Neuronal stem cell (in vitro differentiated cells): Measurements from ENCODE around the gene RNASE3.
"Not testable (repeated sequence)": the region's sequence is repeated elsewhere in the genome, so short reads cannot be mapped to it uniquely, and the experiment has no call there.

Experiments used
- DNase-seq: peaks from one replicate; pipeline ENCODE4 v3.0.0-alpha.2; 2013; ENCODE audit warnings: low spot score
- H2AFZ ChIP-seq: one replicate; pipeline ENCODE4 v1.6.1; 2013; ENCODE audit warnings: mild to moderate bottlenecking, low read length, inconsistent platforms
- H2AK5ac ChIP-seq: 2 replicates; pipeline ENCODE4 v1.6.1; 2013; ENCODE audit warnings: low read depth, mild to moderate bottlenecking, inconsistent platforms, low read length, moderate library complexity, mixed read lengths
- H2BK120ac ChIP-seq: 2 replicates; pipeline ENCODE4 v1.6.1; 2013; ENCODE audit warnings: low read depth, mild to moderate bottlenecking, inconsistent platforms, low read length, moderate library complexity, mixed read lengths
- H2BK12ac ChIP-seq: one replicate; pipeline ENCODE4 v1.6.1; 2013; ENCODE audit warnings: low read length, inconsistent platforms
- H2BK15ac ChIP-seq: 2 replicates; pipeline ENCODE4 v1.6.1; 2013; ENCODE audit warnings: mild to moderate bottlenecking, low read length, inconsistent platforms, mixed read lengths
- H2BK5ac ChIP-seq: one replicate; pipeline ENCODE4 v1.6.1; 2013; ENCODE audit warnings: inconsistent platforms, mild to moderate bottlenecking, low read length, moderate library complexity
- H3K14ac ChIP-seq: one replicate; pipeline ENCODE4 v1.6.1; 2013; ENCODE audit warnings: low read length, inconsistent platforms
- H3K18ac ChIP-seq: 2 replicates; pipeline ENCODE4 v1.6.1; 2013; ENCODE audit warnings: low read length, inconsistent platforms
- H3K23ac ChIP-seq: 2 replicates; pipeline ENCODE4 v1.6.1; 2013; ENCODE audit warnings: low read depth, mild to moderate bottlenecking, mixed read lengths, low read length, inconsistent platforms; ENCODE audit not compliant: poor library complexity
- H3K27ac ChIP-seq: replicated peaks from 3 replicates; pipeline ENCODE4 v1.5.1; 2013; ENCODE audit warnings: low read length, inconsistent platforms
- H3K27me3 ChIP-seq, 3 experiments: 2 replicates each; pipeline ENCODE4 v1.6.1; 2013; ENCODE audit warnings: low read length in 3 of 3, mild to moderate bottlenecking in 2 of 3, inconsistent platforms in 1 of 3, low read depth in 1 of 3, mixed read lengths in 1 of 3, moderate library complexity in 1 of 3; ENCODE audit not compliant: control insufficient read depth in 3 of 3, insufficient read depth in 3 of 3
- H3K36me3 ChIP-seq, 2 donors: replicated peaks in 1 of 2; 2 replicates each; pipeline ENCODE4 v1.6.1; 2013; ENCODE audit warnings: low read length in 2 of 2; ENCODE audit not compliant: control insufficient read depth in 2 of 2, insufficient read depth in 2 of 2
- H3K4ac ChIP-seq: 2 replicates; pipeline ENCODE4 v1.6.1; 2013; ENCODE audit warnings: inconsistent platforms, mild to moderate bottlenecking, low read length, moderate library complexity
- H3K4me1 ChIP-seq, 2 donors: 1 replicate in 1 of 2; 2 replicates in 1 of 2; pipeline ENCODE4 v1.6.1; 2013; ENCODE audit warnings: low read length in 2 of 2, low read depth in 1 of 2; ENCODE audit not compliant: control insufficient read depth in 2 of 2, insufficient read depth in 1 of 2
- H3K4me2 ChIP-seq: one replicate; pipeline ENCODE4 v1.6.1; 2013; ENCODE audit warnings: mild to moderate bottlenecking, low read length, inconsistent platforms; ENCODE audit not compliant: insufficient read depth, poor library complexity, severe bottlenecking
- H3K4me3 ChIP-seq, 2 donors: 2 replicates each; pipeline ENCODE4 v1.5.1; 2013; ENCODE audit warnings: low read length in 2 of 2, mild to moderate bottlenecking in 2 of 2, inconsistent platforms in 1 of 2, moderate library complexity in 1 of 2
- H3K79me1 ChIP-seq: one replicate; pipeline ENCODE4 v1.6.1; 2013; ENCODE audit warnings: low read depth, mild to moderate bottlenecking, inconsistent platforms, low read length, moderate library complexity
- H3K9ac ChIP-seq: one replicate; pipeline ENCODE4 v1.6.1; 2013; ENCODE audit warnings: mild to moderate bottlenecking, low read depth, low read length, inconsistent platforms; ENCODE audit not compliant: poor library complexity
- H3K9me3 ChIP-seq, 2 donors: replicated peaks in 1 of 2; 2 replicates each; pipeline versions ENCODE3 to v1.6.1; 2013; ENCODE audit warnings: low read length in 2 of 2, mild to moderate bottlenecking in 2 of 2, inconsistent platforms in 1 of 2, low read depth in 1 of 2, mixed read lengths in 1 of 2, moderate library complexity in 1 of 2; ENCODE audit not compliant: control insufficient read depth in 2 of 2, insufficient read depth in 1 of 2
- H4K8ac ChIP-seq: one replicate; pipeline ENCODE4 v1.6.1; 2013; ENCODE audit warnings: low read depth, mild to moderate bottlenecking, inconsistent platforms, low read length, moderate library complexity
- H4K91ac ChIP-seq: one replicate; pipeline ENCODE4 v1.6.1; 2013; ENCODE audit warnings: low read length, low read depth, mild to moderate bottlenecking, inconsistent platforms; ENCODE audit not compliant: poor library complexity
- WGBS, 2 donors: extraction: QIAGEN DNeasy Blood & Tissue Kit; methylation state at CpG; one replicate each; pipeline ENCODE4 v1.1.7; 2013; ENCODE audit warnings: missing lambda C conversion rate in 2 of 2, mixed read lengths in 1 of 2; ENCODE audit not compliant: insufficient read length in 2 of 2, insufficient replicate concordance in 1 of 2; ENCODE audit errors: extremely low coverage in 2 of 2; 5-methylcytosine and 5-hydroxymethylcytosine counted together

Gene RNASE3

GRCh38 chr14:20910822-20911221, 19.6 kb downstream of the RNASE3 start:
- not testable (repeated sequence) for H3K4me2 ChIP-seq, H4K8ac ChIP-seq, H3K27ac ChIP-seq, H3K79me1 ChIP-seq, DNase-seq, H3K4me1 ChIP-seq, H3K27me3 ChIP-seq, H3K9ac ChIP-seq, H3K18ac ChIP-seq, H4K91ac ChIP-seq, H2BK12ac ChIP-seq, H3K14ac ChIP-seq, H2BK5ac ChIP-seq, H3K4ac ChIP-seq, H2AFZ ChIP-seq, H3K23ac ChIP-seq, H3K36me3 ChIP-seq, H2AK5ac ChIP-seq, H3K9me3 ChIP-seq, H3K4me3 ChIP-seq, H2BK120ac ChIP-seq, H2BK15ac ChIP-seq
- no CpG with 5 or more reads among the region's 14 CpGs for WGBS, 2 donors

- not testable (repeated sequence) for DNase-seq, H3K79me1 ChIP-seq
- WGBS, 2 donors = no CpG with 5 or more reads among the region's 11 CpGs
Measured at GRCh38 chr14:20919038-20919756, 28.0 kb downstream of the RNASE3 start.

GRCh38 chr14:20923766-20924297, 32.6 kb downstream of the RNASE3 start:
- H2AFZ ChIP-seq, DNase-seq, H3K14ac ChIP-seq, H2AK5ac ChIP-seq, H3K9ac ChIP-seq, H3K4me3 ChIP-seq, H2BK5ac ChIP-seq, H3K79me1 ChIP-seq, H3K18ac ChIP-seq, H2BK15ac ChIP-seq, H2BK120ac ChIP-seq, H3K9me3 ChIP-seq, H3K4ac ChIP-seq, H3K23ac ChIP-seq, H3K4me1 ChIP-seq, H3K27ac ChIP-seq, H3K4me2 ChIP-seq, H2BK12ac ChIP-seq, H4K8ac ChIP-seq, H4K91ac ChIP-seq, H3K36me3 ChIP-seq: not testable (repeated sequence)
- no CpG with 5 or more reads among the region's 2 CpGs for WGBS, 2 donors
- H3K27me3 ChIP-seq = peaks cover 0 to 13% (median 0%) of the 10 kb centered on the region in 3 experiments

More at GRCh38 chr14:20919038-20919756, 28.0 kb downstream of the RNASE3 start:
- H2BK120ac ChIP-seq = peak overlapping the region; percentile 81
- H2AK5ac ChIP-seq, H2BK15ac ChIP-seq, H2AFZ ChIP-seq, H3K27ac ChIP-seq, H4K8ac ChIP-seq, H3K23ac ChIP-seq, H3K9me3 ChIP-seq, H3K36me3 ChIP-seq, H3K9ac ChIP-seq, H3K18ac ChIP-seq, H2BK5ac ChIP-seq, H3K4me1 ChIP-seq, H4K91ac ChIP-seq, H3K27me3 ChIP-seq, H3K4ac ChIP-seq, H2BK12ac ChIP-seq, H3K4me2 ChIP-seq: not testable (repeated sequence)
- H3K14ac ChIP-seq = peak overlapping the region; percentile 63
- peak overlapping the region in 1 of 2 donors; percentile 44 for H3K4me3 ChIP-seq

GRCh38 chr14:20934148-20934762, 43.1 kb downstream of the RNASE3 start:
- H3K4ac ChIP-seq = no peak overlapping the region
- H3K4me3 ChIP-seq = no peak overlapping the region
- DNase-seq = peak; percentile 46
- no peak overlapping the region for H2BK15ac ChIP-seq
- no peak overlapping the region for H4K8ac ChIP-seq
- H3K36me3 ChIP-seq = no peaks in the 10 kb centered on the region
- no peak overlapping the region for H2BK12ac ChIP-seq
- H2AFZ ChIP-seq = peak overlapping the region; percentile 42
- H3K4me2 ChIP-seq = no peak overlapping the region
- no peak overlapping the region for H2BK120ac ChIP-seq
- H3K79me1 ChIP-seq = no peaks in the 10 kb centered on the region
- peaks cover 0 to 7% (median 0%) of the 10 kb centered on the region in 3 experiments for H3K27me3 ChIP-seq
- H3K23ac ChIP-seq = no peak overlapping the region
- no peak overlapping the region for H4K91ac ChIP-seq
- H3K14ac ChIP-seq = no peak overlapping the region
- no peaks in the 10 kb centered on the region for H3K9me3 ChIP-seq
- no peak overlapping the region for H2BK5ac ChIP-seq
- H2AK5ac ChIP-seq = no peak overlapping the region
- no peak overlapping the region for H3K18ac ChIP-seq
- no peak overlapping the region for H3K27ac ChIP-seq
- H3K9ac ChIP-seq = no peak overlapping the region
- H3K4me1 ChIP-seq = no peaks in the 10 kb centered on the region
- no CpG with 5 or more reads among the region's 18 CpGs for WGBS, 2 donors
